K562 (cell line): ENCODE results near the gene CUL9. TPM values are rescaled to one million over a fixed set of nuclear protein-coding genes. Genes with fewer than 3 reads are reported as not detected.

ENCODE experiments used
- E2F3 ChIP-seq: fragments of 250-450 bp; sonication (Bioruptor Pico); IDR thresholded peaks from 2 replicates; pipeline ENCODE4 v1.4.0; 2020; ENCODE audit warnings: mild to moderate bottlenecking
- FOXA3 ChIP-seq, 2 experiments: fragments of 450-650 bp in 1 of 2; sonication (generic) in 1 of 2; formaldehyde crosslinking; IDR thresholded peaks in 1 of 2; conservative IDR thresholded peaks in 1 of 2; 2 replicates each; pipeline versions ENCODE4 v1.4.0 to v1.8.0; 2020 to 2022; ENCODE audit warnings: mild to moderate bottlenecking in 2 of 2, missing genetic modification reagents in 1 of 2
- FOXK2 ChIP-seq, 2 experiments: fragments of 450-650 bp; IDR thresholded peaks in 1 of 2; conservative IDR thresholded peaks in 1 of 2; 2 replicates each; pipeline ENCODE4 v1.6.1; 2016; ENCODE audit warnings: low read depth in 2 of 2, mild to moderate bottlenecking in 1 of 2
- GMEB1 ChIP-seq: fragments of 250-450 bp; sonication (Bioruptor Pico); IDR thresholded peaks from 2 replicates; pipeline ENCODE4 v1.4.0; 2020; ENCODE audit warnings: mild to moderate bottlenecking
- MAFF ChIP-seq: IDR thresholded peaks from 2 replicates; pipeline ENCODE4 v1.6.1; 2012; ENCODE audit warnings: low read length, improper control_type of control experiment
- PHF8 ChIP-seq: fragments of 200-600 bp; sonication (generic); IDR thresholded peaks from 2 replicates; pipeline ENCODE4 v1.6.1; 2012; ENCODE audit warnings: mixed run types, mild to moderate bottlenecking, inconsistent platforms, low read length, moderate library complexity, borderline replicate concordance
- PURB ChIP-seq: sonication (generic); formaldehyde crosslinking; IDR thresholded peaks from 2 replicates; pipeline ENCODE4 v1.9.0; 2021; ENCODE audit warnings: low read depth, mild to moderate bottlenecking, missing genetic modification reagents
- RB1 ChIP-seq: fragments of 450-650 bp; IDR thresholded peaks from 2 replicates; pipeline ENCODE4 v1.6.1; 2017; ENCODE audit warnings: low read depth, mild to moderate bottlenecking
- RBM39 ChIP-seq: fragments of 200-400 bp; formaldehyde crosslinking; optimal IDR thresholded peaks from 2 replicates; pipeline ENCODE3; 2018; ENCODE audit warnings: low read depth, low read length
- RERE ChIP-seq: sonication (generic); formaldehyde crosslinking; IDR thresholded peaks from 2 replicates; pipeline ENCODE4 v1.8.0; 2023; ENCODE audit warnings: missing genetic modification reagents, mild to moderate bottlenecking, borderline replicate concordance
- SAP30 ChIP-seq: fragments of 200-600 bp; sonication (generic); IDR thresholded peaks from 2 replicates; pipeline ENCODE4 v1.6.1; 2012; ENCODE audit warnings: borderline replicate concordance, low read depth, mild to moderate bottlenecking, moderate library complexity, low read length, control low read depth, inconsistent platforms; ENCODE audit not compliant: insufficient read depth, poor library complexity, severe bottlenecking
- USF2 ChIP-seq: sonication (generic); formaldehyde crosslinking; IDR thresholded peaks from 2 replicates; pipeline ENCODE4 v1.5.0; 2020; ENCODE audit warnings: missing genetic modification reagents
- ZNF197 ChIP-seq: fragments of 200-800 bp; sonication (Bioruptor generic); IDR thresholded peaks from 2 replicates; pipeline ENCODE4 v1.6.1; 2016; ENCODE audit warnings: low read depth, missing genetic modification characterization, missing compliant biosample characterization
- ZNF764 ChIP-seq: fragments of 250-450 bp; sonication (Bioruptor Pico); IDR thresholded peaks from 2 replicates; pipeline ENCODE4 v1.4.0; 2020; ENCODE audit warnings: low read depth, mild to moderate bottlenecking, moderate library complexity
- ZNF79 ChIP-seq: fragments of 250-450 bp; sonication (Bioruptor Pico); IDR thresholded peaks from 2 replicates; pipeline ENCODE4 v1.4.0; 2020; ENCODE audit warnings: low read depth, mild to moderate bottlenecking, moderate library complexity
- polyA plus RNA-seq, 8 experiments: library from polyadenylated mRNA; depleted of rRNA in 4 of 8; stranded (reverse) in 5 of 8; unstranded in 3 of 8; fragments of >200 nt; fragmentation: Nextera tagmentation in 2 of 8; fragmentation: Illumina TruSeq in 1 of 8; extraction: Ambion mirVana in 2 of 8; extraction: Trizol in 1 of 8; gene quantifications; 2 replicates each; pipeline versions ENCODE4 v1.2.1 to v1.2.3, GENCODE V29; 2011 to 2014; ENCODE audit warnings: inconsistent platforms in 1 of 8, missing spikeins in 1 of 8
- total RNA-seq, 7 experiments: library from RNA; depleted of rRNA in 6 of 7; stranded (reverse); fragments of >200 nt in 6 of 7; fragmentation: Illumina TruSeq in 2 of 7; extraction: Trizol in 2 of 7; gene quantifications; 2 replicates each; pipeline versions ENCODE4 v1.2.1 to v1.2.3, GENCODE V29; 2011 to 2021; ENCODE audit warnings: low replicate concordance in 1 of 7

The CUL9 gene
- total and polyA plus RNA-seq, 9 of the 15 experiments (the other 6 are each of a cell fraction or from before 2014, with no cell fraction given) = 0.50 to 20.7 (median 6.6) TPM

GRCh38 chr6:43228951-43229802, 47.2 kb downstream of the CUL9 start, which contains the start of gene DNPH1 (continued):
- TF ChIP-seq PHF8 = peak; percentile 95
- no peak for TF ChIP-seq FOXK2 (conservative IDR thresholded peaks at IDR 0.05 in 1 of 2, IDR thresholded peaks at IDR 0.05 in 1 of 2; ENCODE audit: low read depth in 2 of 2)
- no peak for TF ChIP-seq ZNF764 (CRISPR knock-in tag)
- TF ChIP-seq PURB (CRISPR knock-in tag) = peak; percentile 47; the same call in 1 of the 2 replicates
- TF ChIP-seq MAFF = peak; percentile 34; the same call in 1 of the 2 replicates
- peak; percentile 88 for TF ChIP-seq SAP30
- TF ChIP-seq RB1 = peak; percentile 98
- TF ChIP-seq USF2 (CRISPR knock-in tag) = peak; percentile 96
- TF ChIP-seq FOXA3 (CRISPR knock-in tag; conservative IDR thresholded peaks at IDR 0.05 in 1 of 2, IDR thresholded peaks at IDR 0.05 in 1 of 2) = no peak; a peak in 1 of 4 replicates
- 0 out of 2 replicates have a peak, but pooled peaks have one; percentile 38 for TF ChIP-seq GMEB1 (CRISPR knock-in tag)
- no peak for TF ChIP-seq ZNF79 (CRISPR knock-in tag)
- 0 out of 2 replicates have a peak, but pooled peaks have one; percentile 78 for TF ChIP-seq RERE (CRISPR knock-in tag)
- TF ChIP-seq E2F3 (CRISPR knock-in tag) = peak; percentile 69
- peak; percentile 65; the same call in 1 of the 2 replicates for TF ChIP-seq ZNF197 (CRISPR knock-in tag)
- TF ChIP-seq RBM39 = no peak
